Measurements from ENCODE around the gene LZTS3. TPM values are rescaled to one million over a fixed set of nuclear protein-coding genes. Genes with fewer than 3 reads are reported as not detected.
"Not testable (repeated sequence)": the region's sequence is repeated elsewhere in the genome, so short reads cannot be mapped to it uniquely, and the experiment has no call there.

Gene LZTS3
- total RNA-seq, 2 donors from 2014 or later, result 15.7 to 19.1 TPM

GRCh38 chr20:3183896-3184612 lies 10.7 kb upstream of the LZTS3 start:
- Mint-ChIP-seq H3K4me1 (no peaks in the 10 kb centered on the region), H3K4me3 (no peak overlapping the region), H3K27ac (no peak overlapping the region)

DNA sequence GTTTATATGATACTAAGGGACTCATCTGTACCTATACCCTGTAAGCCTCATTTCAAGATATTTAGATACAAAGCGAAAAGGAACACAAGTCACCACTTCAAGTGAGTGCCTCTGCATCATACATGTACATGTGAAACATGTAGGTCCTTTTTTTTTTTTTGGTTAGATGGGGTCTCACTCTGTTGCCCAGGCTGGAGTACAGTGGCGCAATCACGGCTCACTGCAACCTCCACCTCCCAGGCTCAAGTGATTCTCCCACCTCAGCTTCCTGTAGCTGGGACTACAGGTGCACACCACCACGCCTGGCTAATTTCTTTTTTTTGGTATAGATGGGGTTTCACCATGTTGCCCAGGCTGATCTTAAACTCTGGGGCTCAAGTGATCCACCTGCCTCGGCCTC lies 9.1 kb upstream of the LZTS3 start:
- DNase-seq; H3K36me3 Mint-ChIP-seq (ENCODE audit: low read depth); H3K27me3 Mint-ChIP-seq; ATAC-seq; H3K27ac Mint-ChIP-seq; H3K4me1 Mint-ChIP-seq; H3K9me3 ChIP-seq (ENCODE audit: control insufficient read depth, low read length, poor library complexity, severe bottlenecking); H3K4me3 Mint-ChIP-seq: not testable (repeated sequence)

More at GRCh38 chr20:3183896-3184612, 10.7 kb upstream of the LZTS3 start:
- ATAC-seq (no peak), DNase-seq (no peak)
- H3K9me3 ChIP-seq (ENCODE audit: control insufficient read depth, low read length, poor library complexity, severe bottlenecking), result no peaks in the 10 kb centered on the region
- Mint-ChIP-seq H3K36me3 (ENCODE audit: low read depth) (no peaks in the 10 kb centered on the region), H3K27me3 (no peaks in the 10 kb centered on the region)

DNA sequence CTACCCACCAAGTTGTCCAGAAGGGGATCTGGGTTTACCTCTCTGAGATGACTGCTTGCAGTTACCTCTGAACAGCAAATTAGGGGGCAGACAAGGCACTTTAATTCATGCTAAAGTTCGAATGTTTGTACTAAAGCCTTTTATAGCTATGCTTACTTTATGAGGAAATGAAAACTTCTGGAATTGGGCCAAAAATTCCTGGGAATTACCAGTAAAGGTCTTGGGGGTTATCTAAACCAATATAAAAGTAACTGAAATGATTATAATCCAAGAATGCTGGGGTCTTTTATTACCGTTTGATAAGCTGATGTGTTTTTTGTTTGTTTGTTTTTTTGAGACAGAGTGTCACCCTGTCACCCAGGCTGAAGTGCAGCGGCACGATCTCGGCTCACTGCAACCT lies 7.9 kb upstream of the LZTS3 start:
- H3K4me3 Mint-ChIP-seq, result no peak overlapping the region
- no peak overlapping the region for H3K27ac Mint-ChIP-seq
- H3K36me3 Mint-ChIP-seq (ENCODE audit: low read depth), result no peaks in the 10 kb centered on the region
- ATAC-seq, result no peak
- H3K4me1 Mint-ChIP-seq, result no peaks in the 10 kb centered on the region
- no peaks in the 10 kb centered on the region for H3K27me3 Mint-ChIP-seq
- no peak for DNase-seq
- H3K9me3 ChIP-seq (ENCODE audit: control insufficient read depth, low read length, poor library complexity, severe bottlenecking), result no peaks in the 10 kb centered on the region

DNA sequence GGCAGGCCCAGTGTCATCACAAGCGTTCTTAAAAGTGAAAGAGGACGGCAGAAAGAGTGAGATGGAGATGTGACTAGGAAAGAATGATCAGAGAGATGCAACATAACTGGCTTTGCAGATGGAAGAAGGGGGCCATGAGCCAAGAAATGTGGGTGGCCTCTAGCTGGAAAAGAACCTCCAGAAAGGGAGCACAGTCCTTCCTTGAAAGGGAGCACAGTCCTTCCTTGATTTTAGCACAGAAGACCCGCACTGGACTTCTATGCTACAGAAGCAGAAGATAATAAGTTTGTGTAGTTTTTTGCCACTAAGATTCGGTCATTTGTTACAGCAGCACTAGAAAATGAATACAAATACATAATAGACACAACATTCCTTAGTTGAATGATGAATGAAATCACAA lies 7.0 kb upstream of the LZTS3 start:
- peaks cover 2% of the 10 kb centered on the region for H3K4me1 Mint-ChIP-seq
- no peaks in the 10 kb centered on the region for H3K36me3 Mint-ChIP-seq (ENCODE audit: low read depth)
- DNase-seq, result no peak
- no peak overlapping the region for H3K27ac Mint-ChIP-seq
- H3K4me3 Mint-ChIP-seq, result no peak overlapping the region
- no peak for ATAC-seq
- H3K9me3 ChIP-seq (ENCODE audit: control insufficient read depth, low read length, poor library complexity, severe bottlenecking), result no peaks in the 10 kb centered on the region
- H3K27me3 Mint-ChIP-seq, result peaks cover 3% of the 10 kb centered on the region

DNA sequence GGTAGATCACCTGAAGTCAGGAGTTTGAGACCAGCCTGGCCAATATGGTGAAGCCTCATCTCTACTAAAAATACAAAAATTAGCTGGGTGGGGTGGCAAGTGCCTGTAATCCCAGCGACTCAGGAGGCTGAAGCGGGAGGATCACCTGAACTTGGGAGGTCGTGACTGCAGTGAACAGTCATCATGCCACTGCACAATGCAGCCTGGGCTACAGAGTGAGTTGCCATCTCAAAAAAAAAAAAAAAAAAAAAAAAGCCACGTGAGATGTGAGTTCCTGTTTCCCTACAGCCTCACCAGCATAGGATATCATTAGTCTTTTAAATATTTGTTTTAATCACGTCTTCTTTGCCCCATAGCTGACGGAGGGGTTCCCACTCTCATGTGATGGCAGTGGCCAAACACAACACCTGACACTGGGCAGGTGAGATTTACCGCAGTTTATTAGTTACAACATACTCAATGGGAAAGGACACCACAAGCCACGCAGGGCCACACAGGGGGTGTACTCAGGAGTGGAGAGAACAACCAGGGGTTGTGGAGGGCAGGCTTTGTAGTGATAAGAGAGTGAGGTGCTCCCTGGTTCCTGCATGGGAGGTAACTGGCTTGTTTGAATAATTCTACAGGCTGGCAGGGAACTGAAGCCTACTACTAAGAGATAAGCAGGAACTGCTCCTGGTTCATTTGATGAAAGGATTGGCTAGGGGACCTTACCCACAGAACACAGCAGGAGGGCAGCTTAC lies 4.6 kb upstream of the LZTS3 start:
- H3K4me3 Mint-ChIP-seq, result no peak overlapping the region
- peaks cover 13% of the 10 kb centered on the region for H3K27me3 Mint-ChIP-seq
- ATAC-seq (no peak), DNase-seq (no peak)
- H3K4me1 Mint-ChIP-seq, result peaks cover 12% of the 10 kb centered on the region
- no peaks in the 10 kb centered on the region for H3K9me3 ChIP-seq (ENCODE audit: control insufficient read depth, low read length, poor library complexity, severe bottlenecking)
- no peaks in the 10 kb centered on the region for H3K36me3 Mint-ChIP-seq (ENCODE audit: low read depth)
- no peak overlapping the region for H3K27ac Mint-ChIP-seq

DNA sequence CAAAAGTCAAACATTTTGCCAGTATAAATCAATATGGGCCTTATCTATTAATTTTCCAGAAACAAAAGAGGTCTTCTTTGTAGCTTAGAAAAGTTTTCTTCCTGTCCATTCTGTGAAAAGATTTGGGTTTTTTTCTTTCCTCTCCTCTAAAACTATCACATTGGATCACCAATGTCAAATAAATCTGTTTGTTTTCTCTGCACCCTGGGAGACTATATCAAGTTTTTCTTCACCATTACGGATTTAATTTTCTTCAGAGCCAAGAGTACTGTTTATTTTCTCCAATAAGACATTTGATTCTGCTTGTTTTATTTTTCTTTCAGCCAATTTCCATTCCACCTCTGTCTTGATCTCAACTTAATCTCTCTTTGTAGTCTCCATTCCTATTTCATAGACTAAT lies 1.9 kb upstream of the LZTS3 start:
- Mint-ChIP-seq H3K27me3 (peaks cover 22% of the 10 kb centered on the region), H3K36me3 (ENCODE audit: low read depth) (no peaks in the 10 kb centered on the region), H3K27ac (no peak overlapping the region), H3K4me3 (peak overlapping the region; percentile 31), H3K4me1 (peaks cover 20% of the 10 kb centered on the region)
- H3K9me3 ChIP-seq (ENCODE audit: control insufficient read depth, low read length, poor library complexity, severe bottlenecking), result no peaks in the 10 kb centered on the region
- ATAC-seq, result no peak
- no peak for DNase-seq

DNA sequence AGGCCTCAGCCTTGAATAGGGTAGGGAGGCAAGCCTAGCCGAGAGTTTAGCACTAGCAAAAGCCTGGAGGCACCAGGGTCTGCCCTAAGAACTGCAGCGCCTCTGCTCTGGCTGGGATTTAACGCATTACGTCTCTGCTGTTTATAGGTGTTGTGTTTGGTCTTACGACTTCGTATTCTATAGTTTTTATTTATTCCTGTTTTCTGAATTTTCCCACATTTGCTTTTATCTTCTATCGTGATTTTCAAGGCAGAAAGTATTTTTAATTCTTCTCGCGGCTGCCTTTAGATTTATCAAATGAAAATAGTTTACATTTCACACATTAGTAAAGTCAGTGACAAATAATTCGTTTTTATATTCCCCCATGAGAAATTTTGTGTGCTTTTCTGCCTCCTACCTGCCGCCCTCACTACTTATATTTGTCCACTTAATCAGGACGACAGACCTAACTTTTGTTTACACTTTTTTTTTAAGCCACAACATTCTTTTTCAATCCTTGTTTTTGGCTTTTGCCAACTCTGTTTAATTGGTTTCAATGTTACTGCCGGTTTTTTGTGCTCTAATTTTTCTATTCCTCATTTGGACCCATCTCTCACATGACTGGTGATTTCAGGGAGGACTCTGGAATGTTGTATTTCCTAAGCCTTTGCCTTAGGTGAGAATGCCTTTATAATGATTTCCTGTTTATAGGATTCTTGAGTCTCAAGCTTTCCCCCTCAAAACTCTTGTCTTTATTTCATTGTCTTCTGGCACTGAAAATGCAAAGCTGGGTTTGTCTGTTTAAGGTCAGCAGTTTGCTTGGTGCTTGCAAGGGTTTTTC lies 1.3 kb upstream of the LZTS3 start:
- H3K4me1 Mint-ChIP-seq, result peaks cover 20% of the 10 kb centered on the region
- no peaks in the 10 kb centered on the region for H3K36me3 Mint-ChIP-seq (ENCODE audit: low read depth)
- peaks cover 22% of the 10 kb centered on the region for H3K27me3 Mint-ChIP-seq
- no peaks in the 10 kb centered on the region for H3K9me3 ChIP-seq (ENCODE audit: control insufficient read depth, low read length, poor library complexity, severe bottlenecking)
- no peak overlapping the region for H3K27ac Mint-ChIP-seq
- ATAC-seq (no peak), DNase-seq (no peak)
- peak overlapping the region; percentile 90 for H3K4me3 Mint-ChIP-seq

DNA sequence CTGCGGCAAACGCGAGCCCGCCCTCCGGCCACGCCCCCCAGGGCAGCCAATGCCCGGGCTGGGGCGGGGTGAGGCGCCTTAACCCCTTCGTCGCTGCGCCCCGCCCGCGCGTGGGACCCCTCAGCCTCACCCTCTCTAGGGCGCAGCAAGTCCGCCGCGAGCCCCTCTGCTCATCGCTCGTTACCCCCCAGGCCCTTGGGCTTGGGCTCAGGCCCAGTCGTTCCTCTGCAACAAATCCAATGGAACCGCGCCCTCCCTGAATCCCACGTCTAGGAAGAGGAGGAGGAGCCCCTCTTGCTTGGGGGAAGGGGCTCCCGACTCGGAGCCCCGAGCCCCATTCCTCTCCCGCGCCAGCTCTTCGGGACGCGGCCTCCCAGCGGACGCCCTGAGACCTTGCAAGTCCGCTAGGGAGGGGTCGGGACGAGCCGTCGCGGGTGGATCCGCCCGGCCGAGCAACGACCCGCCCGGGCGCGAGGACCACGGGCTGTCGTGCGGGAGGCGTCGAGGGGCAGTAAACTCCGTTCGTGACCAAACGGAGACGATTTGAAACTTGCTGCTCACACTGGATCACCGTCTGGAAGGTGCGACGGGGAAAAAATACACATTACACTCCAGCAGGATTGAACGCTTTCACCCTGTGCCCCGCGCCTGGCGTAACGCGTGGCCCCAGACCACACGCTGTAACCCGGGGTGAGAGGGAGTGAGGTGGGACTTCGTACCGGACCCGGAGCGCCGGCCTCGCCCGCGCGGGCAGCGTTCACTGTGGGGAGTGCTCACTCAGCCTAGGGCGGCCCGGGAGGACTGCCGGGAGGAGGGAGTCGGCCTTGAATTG lies 477 bp upstream of the LZTS3 start:
- DNase-seq (peak; percentile 87 to 92 (median 91)), ATAC-seq (peak; percentile 7)
- Mint-ChIP-seq H3K27me3 (peaks cover 28% of the 10 kb centered on the region), H3K4me1 (peaks cover 23% of the 10 kb centered on the region), H3K4me3 (peak overlapping the region; percentile 90), H3K27ac (peak overlapping the region; percentile 59), H3K36me3 (ENCODE audit: low read depth) (no peaks in the 10 kb centered on the region)
- H3K9me3 ChIP-seq (ENCODE audit: control insufficient read depth, low read length, poor library complexity, severe bottlenecking), result no peaks in the 10 kb centered on the region

GRCh38 chr20:3172126-3172932 lies 1.0 kb downstream of the LZTS3 start:
- no peaks in the 10 kb centered on the region for H3K9me3 ChIP-seq (ENCODE audit: control insufficient read depth, low read length, poor library complexity, severe bottlenecking)
- Mint-ChIP-seq H3K27me3 (peaks cover 38% of the 10 kb centered on the region), H3K4me3 (peak overlapping the region; percentile 87), H3K4me1 (peaks cover 27% of the 10 kb centered on the region), H3K36me3 (ENCODE audit: low read depth) (no peaks in the 10 kb centered on the region), H3K27ac (peak overlapping the region; percentile 9)
- ATAC-seq (no peak), DNase-seq (no peak)

GRCh38 chr20:3171391-3172125 lies 1.8 kb downstream of the LZTS3 start:
- no peak overlapping the region for H3K27ac Mint-ChIP-seq
- no peak for ATAC-seq
- no peaks in the 10 kb centered on the region for H3K36me3 Mint-ChIP-seq (ENCODE audit: low read depth)
- no peaks in the 10 kb centered on the region for H3K9me3 ChIP-seq (ENCODE audit: control insufficient read depth, low read length, poor library complexity, severe bottlenecking)
- H3K4me1 Mint-ChIP-seq, result peaks cover 27% of the 10 kb centered on the region
- H3K27me3 Mint-ChIP-seq, result peaks cover 40% of the 10 kb centered on the region
- DNase-seq, result no peak
- H3K4me3 Mint-ChIP-seq, result peak overlapping the region; percentile 28

DNA sequence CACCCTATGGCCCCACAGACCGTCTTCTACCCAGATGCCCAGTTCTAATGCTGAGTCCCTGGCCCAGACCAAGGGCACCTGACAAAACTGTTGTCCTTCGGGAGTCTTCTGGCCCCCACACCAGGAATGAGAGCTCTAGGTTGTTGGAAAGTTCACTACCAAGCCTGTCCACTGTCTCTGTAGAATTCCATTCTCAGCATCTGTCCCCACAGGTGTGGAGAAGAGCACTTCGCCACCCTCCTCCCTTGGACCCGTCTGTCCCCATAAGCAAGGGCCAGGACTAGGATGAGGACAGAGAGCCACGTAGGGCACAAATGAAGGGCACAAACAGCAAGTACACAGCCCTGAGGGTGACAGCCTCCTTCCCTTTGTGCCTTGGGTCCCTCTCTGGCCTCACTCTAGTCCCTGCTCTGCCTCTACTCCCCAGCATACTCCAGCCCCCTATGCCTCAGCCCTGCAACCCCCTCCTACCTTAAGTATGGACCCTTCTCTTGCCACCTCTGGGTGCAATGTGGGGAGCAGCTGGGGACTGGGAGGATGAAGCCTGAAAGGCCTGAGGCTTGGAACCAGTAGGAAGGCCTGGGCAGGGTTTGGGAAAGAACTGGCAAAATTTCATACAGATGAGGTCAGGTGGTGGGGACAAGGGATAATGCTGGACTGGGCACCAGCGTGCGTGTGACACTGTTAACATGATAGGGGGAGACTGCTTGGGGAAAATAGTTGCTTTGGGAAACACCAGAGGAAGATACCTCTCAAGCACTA lies 4.3 kb downstream of the LZTS3 start:
- Mint-ChIP-seq H3K27me3 (peaks cover 27% of the 10 kb centered on the region), H3K4me1 (peaks cover 17% of the 10 kb centered on the region), H3K4me3 (no peak overlapping the region), H3K27ac (no peak overlapping the region), H3K36me3 (ENCODE audit: low read depth) (no peaks in the 10 kb centered on the region)
- no peak for ATAC-seq
- DNase-seq, result no peak
- no peaks in the 10 kb centered on the region for H3K9me3 ChIP-seq (ENCODE audit: control insufficient read depth, low read length, poor library complexity, severe bottlenecking)
